GM21825 (cell line): ENCODE results near the gene UPB1.

Experiments used
- ATAC-seq: cut with Tn5 transposase; IDR thresholded peaks from one replicate; pipeline ENCODE4 v1.9.1; 2021; ENCODE audit warnings: mild to moderate bottlenecking, moderate library complexity; ENCODE audit not compliant: unreplicated experiment

The UPB1 gene

DNA sequence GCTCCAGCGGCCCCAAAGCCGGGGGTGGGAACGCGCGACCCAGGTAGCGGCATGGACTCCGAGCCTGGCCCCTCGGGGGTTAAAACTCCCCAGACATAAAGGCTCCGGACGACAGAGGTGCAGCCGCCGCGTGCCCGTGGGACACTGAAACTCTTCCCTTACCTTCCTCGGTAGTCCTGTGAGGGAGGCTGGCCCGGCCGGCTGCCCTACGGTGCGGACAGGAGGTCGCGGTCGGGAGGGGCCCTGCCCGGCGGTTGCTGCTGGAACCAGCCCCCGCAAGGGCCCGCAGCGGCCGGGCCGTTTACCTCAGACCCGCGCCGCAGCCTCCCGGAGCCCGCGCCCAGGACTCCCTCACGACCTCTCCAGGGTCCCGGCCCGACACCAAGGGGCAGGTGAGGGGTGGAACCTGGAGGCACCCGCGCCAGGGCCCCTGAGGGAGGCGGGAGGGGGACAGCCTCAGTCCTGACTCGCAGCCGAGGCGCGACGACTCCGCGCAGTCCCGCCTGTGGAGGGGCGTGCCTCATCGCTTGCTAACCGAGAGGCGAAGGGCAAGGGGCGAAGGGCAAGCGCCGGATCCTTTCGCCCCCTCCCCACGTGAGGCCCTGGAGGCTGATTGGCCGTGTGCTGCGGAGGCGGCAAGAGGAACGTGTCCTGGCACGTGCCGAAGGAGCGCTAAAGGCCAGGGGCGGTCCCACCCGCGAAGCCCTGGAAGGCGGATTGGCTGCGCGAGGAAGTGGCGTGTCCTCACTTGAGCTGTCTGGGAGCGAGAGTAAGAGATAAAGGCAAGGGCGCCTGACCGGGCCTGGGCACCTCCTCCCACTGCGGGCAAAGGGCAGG lies at the start of gene UPB1:
Gene UPB1 (plus strand): TSS at position 805 of the 837 bp plus-strand sequence. CDS start 72 bp downstream, outside the sequence.
- no peak for ATAC-seq

DNA sequence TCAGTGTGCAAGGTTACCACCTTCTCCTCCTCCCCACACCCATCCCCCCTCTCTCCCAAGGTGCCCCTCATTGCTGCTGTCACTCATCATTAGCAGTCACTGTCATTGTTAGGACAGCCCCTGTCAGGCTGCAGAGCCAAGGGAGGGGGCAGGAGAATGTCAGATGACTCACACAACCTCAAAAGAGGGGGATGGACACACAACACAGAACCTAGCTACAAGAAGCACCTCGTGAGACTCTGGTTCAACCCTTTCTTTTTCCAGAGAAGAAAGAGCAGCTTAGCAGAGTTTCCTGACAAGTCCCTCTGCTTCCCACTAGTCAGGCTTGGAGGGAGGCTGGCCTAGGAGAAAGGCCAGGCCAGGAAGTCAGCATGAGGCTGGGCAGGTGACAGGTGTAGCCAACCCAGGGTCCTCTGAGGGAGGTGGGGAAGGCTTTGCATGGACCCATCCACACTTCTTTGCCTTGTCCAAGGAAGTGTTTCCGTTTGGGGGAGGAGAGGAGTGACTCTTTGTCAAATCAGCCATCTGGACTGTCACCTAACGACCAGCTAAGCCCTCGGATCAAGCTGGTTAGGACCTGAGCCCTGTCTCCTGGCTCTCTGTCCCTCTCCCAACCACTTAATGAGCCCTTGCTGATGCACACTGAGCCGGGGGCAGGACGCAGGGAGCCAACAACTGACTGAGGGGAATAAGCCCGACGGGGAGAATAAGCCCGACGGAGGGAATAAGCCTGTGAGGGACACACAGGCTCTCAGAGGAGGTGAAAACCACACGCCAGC lies 49.5 kb upstream of the UPB1 start:
- no peak for ATAC-seq

DNA sequence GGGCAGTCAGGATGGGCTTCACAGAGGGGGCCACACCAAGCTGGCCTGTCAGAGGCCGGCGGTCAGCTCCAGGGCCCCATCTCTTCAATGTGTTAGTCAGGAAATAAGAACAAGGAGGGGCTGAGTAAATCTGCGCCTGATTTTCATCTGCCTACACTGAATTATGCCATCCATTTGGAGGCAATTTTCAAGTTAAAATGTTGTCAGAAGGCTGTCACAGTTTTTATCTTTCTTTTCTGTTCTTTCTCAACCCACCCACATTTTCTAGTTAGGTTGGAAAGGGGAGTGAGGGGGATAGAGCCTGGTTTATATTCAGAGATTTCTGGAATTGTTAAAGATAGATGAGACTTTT lies 48.9 kb upstream of the UPB1 start:
- ATAC-seq, result no peak

DNA sequence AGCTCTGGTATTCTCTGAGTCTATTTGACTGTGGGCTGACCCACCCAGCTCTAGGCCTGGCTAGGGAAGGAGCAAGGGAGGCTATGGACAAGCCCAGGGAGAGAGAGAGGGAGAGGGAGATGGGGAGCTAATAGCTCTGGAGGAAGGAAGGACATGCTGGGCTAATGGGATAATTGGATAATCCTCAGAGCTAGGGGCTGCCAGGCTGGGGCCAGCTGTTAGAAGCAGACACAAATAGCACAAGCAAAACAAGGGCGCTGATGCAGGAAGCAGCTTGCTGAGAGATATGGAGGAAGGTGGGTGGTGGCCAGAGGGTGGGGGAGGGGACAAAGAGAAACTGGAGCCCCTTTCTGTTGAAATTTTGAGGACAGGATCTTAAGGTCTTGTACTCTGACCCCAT lies 44.5 kb upstream of the UPB1 start:
- ATAC-seq, result no peak

DNA sequence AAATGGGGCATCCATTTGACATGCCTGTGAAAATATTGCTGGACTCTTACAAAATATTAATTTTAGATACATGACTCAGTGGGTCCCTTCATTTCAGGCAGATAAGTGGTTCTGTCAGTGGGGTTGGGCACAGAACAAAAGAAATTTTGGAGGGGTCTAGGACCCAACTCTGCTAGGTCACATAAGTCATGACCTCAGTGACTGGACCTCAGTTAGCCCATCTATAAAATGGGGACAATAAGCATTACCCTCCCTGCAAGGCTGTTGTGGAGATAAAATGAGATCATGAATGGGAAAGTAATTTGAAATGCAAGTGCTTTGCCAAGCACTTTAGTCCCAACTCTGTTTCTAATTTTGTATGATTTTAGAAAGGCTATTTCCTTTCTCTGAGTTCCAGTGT lies 44.0 kb upstream of the UPB1 start:
- ATAC-seq, result no peak

DNA sequence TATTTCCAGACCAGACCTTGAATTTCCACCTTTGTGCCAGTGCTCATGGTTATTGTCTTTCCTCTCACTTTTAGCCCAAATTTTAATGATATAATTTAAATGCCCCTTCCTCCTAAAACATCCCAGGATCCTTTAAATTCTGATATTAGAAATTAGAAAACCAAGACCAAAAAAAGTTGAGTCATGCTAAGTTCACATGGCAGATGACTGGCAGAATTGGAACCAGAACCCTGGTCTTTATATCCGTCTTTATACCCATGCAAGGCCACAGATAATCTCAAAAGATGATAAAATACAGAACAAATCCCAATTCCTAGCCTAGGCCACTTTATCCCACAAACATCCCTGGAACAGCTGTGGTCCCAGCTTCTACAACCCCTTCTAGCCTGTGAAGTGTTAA lies 41.3 kb upstream of the UPB1 start:
- ATAC-seq, result no peak

DNA sequence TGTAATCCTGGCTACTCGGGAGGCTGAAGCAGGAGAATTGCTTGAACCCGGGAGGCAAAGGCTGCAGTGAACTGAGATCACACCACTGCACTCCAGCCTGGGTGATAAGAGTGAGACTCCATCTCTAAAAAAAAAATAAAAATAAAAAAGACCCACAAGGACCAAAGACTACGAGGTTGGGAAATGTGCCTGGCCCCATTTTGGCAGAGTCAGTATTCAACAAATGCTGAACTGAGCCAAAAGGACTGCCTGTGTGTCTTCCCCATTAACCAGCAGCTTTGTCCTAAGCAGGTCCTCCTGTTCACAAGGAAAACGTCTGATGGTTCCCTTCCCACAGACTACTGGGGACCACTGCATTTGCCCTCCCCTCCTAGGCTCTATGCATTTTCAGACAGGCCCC lies 40.1 kb upstream of the UPB1 start:
- ATAC-seq, result no peak

DNA sequence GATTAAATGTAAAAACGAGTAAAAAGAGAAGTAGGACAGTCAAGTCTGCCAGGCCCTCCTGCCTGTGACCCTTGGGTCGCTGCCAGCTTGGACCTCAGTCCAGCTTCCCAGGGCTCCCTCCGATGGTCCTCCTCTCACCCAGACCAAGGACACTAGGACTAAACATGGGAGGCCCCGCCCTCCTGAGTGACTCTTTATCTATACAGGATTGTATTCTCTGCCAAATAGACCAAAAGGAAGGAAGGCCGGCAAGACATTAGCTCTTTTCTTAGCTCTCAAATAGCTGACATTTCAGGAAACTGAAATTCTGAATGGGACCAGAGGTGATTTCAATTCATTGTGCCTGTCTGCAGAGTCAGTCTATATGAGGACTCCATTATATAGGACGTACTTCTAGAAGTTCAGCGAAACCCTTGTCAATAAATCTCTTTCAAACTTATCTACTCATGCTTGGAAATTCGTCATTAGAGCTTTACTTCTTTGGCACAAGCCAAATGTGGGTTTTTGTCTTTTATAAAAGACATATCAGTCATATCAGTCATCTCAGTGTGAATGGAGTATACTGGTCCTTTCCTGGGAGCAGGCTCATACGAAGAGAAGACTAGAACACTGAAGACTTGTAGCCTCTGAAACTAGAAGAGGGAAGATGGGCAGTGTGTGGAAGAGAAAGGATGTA lies 39.2 kb upstream of the UPB1 start:
- no peak for ATAC-seq

DNA sequence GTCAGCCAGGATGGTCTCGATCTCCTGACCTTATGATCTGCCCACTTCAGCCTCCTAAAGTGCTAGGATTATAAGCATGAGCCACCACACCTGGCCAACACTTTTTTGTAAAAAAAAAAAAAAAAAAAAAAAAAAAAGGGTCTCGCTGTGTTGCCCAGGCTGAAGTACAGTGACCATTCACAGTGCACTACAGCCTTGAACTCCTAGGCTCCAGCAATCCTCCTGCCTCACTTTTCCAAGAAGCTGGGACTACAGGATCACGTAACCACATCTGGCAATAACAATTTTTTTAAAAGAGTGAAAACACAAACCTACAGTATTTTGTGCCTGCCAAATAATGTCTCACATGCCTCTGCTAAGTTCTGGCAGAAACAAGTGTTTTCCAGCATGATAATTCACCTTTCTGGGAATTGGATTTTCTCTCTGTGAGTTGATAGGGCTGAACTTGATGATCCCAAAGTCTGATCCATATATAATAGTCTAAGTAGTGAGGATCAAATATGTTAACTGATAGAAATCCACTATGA lies 37.2 kb upstream of the UPB1 start:
- no peak for ATAC-seq

DNA sequence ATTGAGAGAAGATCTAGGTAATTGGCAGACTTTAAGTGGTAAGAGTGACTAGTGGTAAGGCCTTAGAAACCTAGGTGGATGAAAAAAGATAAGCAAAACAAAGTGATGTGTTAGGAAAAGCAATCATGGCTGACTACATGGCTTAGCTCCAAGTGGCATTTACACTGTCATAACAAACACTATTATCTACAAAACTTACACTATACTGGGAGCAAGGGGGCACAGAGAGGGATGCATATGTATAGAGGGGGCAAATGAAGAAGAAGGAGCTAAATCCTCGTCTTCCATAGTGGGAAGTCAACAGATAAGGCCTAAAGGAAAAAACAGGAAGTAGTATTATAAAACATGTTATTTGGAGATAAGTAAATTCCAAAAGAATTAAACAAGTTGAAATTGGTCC lies 35.2 kb upstream of the UPB1 start:
- ATAC-seq, result no peak

DNA sequence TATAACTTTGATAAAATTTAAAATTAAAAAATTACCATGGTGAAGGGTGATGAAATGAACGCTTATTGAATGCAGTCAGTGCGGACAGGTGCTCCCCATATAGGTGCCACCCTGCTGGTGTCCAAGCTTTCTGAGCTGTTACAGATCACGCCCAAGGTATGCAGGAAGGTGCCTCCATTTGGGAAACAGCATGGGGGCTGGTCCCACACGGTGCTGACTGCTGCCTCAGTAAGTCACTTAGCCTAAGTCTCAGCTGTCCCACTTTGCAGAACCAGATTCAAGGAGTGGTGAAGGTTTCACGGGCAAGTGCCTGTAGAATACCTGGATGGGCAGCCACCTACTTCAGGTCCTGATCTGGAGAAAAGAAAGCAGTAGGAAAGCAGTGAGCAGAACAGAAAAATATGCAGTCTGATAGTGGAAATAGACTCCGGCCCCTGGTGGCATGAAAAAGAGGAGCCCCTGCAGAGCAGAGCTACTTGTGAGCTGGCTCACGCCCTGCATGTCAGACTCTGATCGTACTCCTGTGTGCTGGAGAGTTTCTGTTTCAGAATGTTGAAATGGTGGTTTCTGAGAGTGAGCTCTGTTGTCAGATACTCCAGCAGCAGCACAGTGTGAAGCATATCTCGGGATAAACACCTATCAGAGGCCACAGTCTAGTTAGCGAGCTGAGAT lies 34.6 kb upstream of the UPB1 start:
- ATAC-seq, result no peak

DNA sequence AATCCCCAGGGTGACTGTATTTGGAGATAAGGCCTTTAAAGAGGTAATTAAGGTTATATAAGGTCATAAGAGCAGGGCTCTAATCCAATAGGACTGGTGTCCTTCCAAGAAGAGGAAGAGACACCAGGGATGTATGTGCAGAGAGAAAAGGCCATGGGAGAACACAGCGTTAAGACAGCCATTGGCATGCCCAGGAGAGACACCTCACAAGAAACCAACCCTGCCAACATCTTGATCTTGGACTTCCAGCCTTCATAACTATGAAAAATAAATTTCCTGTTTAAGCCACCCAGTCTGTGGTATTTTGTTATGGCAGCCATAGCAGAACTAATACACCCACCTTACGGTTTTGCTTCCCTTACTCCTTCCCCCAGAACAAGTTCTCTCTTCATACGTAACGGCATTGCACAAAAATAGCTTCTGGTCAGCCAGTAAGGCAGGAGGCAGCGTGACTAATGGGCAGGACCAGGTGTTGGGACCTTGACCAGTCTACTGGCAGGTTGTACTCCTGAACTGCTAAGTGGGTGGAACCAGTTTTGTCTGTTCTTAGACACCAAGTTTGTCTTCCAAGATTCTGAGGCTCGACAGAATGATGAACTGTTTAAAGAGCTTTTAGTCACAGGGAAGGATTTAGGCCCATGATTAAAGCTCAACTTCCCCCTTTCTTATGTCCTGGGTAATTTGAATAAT lies 31.9 kb upstream of the UPB1 start:
- no peak for ATAC-seq

DNA sequence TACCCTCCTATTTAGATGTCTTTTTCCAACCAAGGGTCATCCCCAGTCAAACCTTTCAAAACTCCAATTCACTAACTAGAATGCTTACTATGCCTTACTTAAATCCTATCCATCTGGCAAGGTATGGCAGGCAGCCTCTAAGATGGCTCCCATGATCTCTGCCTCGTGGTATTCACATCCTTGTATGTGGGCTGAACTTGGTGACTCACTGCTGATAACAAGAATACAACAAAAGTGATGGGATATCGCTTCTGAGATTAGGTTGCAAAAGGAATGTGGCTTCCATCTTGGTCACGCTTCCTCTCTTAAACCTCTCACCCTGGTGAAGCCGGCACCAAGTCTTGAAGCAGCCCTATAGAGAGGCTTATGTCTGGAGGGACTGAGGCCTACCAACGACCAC lies 29.6 kb upstream of the UPB1 start:
- ATAC-seq, result no peak

DNA sequence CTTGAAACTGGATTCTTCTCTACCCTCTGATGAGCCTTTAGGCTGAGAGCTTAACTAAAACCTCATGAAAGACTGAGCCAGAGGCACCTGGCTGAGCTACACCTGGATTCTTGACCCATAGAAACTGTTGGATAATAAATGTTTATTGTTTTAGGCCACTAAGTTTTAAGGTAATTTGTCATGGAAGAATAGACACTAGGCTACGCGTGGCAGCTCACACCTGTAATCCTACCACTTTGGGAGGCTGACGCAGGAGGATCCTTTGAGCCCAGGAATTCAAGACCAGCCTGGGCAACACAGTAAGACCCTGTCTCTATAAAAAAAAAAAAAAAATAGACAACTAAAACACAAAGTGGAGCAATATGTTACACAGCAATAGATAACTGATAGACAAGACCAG lies 29.2 kb upstream of the UPB1 start:
- no peak for ATAC-seq

DNA sequence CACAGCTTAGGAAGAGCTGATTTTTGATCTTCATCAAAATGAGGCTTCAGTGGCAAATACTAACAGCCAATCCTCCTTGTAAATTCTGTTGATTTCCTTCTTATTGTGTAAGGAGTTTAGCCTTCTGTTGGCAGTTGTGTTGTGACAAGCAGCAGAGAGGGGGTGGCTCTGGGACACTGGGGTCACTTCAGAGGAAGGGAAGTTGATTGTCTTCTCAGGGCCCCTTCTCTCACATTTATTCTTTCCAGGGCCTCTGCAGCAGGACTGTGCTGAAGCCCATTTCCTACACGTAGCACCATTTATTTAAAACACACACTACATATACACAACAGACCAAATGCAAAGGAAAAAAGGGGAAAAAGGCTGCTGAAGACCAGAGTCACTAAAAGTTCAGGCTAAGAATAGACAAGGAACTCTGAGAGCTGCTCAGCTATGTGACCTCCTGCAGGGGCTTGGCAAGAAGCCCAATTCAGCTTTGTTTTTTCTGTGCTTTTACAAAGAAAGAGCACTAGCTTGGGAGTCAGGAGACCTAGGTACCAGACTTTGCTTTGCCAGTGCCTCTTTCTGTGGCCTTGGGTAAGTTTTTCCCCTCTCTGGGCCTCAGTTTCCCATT lies 28.3 kb upstream of the UPB1 start:
- no peak for ATAC-seq

DNA sequence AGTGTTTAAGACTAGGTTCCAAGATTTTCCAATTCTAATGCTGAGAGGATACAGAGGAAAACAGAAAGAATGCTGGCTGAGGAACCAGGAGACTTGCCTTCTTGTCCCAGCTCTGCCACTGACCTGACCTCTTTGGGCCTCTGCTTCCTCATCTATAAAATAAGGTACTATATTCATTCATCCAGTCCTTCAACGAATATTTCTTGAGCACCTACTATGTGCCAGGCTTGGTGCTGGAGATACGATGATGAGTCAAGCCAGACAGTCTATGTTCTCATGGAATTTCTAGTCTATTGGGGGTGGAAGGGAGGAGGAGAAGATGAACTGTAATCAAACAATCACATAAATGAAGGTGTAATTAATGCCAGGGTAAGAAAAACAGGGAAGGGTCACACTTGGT lies 27.8 kb upstream of the UPB1 start:
- ATAC-seq, result no peak

DNA sequence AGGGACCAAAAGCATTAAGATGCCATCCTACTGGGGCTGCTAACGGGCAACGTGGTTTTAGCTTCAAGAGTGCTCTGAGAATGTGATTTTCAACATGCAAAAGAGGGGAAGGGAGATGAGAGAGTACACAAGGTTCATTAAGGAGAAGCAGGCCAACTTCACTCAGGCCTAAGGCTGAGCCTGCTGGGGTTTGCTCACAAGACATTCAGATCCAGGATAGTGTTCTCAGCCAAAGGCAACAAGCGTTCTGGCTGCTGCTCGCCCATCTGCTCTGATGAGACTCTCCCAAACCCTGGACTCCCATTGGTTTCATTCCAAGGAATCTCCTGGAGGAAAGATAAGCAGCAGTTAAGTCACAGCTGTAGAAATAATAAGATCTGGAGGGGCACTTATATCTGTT lies 23.6 kb upstream of the UPB1 start:
- ATAC-seq, result no peak

DNA sequence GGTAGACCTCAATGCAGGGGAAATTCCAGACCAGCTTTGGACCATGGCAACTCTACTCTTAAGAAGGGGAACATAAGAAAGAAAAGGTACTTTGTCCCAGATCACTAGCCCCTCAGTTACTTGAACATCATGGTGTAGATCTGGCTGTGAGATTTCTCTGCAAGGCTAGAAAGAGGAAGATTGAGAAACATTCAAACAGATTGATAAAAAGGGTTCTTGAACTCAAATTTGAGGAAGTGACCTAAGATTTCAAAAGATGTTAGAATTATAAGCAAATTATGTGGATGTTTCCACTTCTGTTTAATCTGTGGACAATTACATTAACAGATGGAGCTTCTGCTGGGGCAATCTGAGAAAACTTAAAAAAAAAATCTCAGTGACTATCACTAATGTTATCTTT lies 21.8 kb upstream of the UPB1 start:
- no peak for ATAC-seq

DNA sequence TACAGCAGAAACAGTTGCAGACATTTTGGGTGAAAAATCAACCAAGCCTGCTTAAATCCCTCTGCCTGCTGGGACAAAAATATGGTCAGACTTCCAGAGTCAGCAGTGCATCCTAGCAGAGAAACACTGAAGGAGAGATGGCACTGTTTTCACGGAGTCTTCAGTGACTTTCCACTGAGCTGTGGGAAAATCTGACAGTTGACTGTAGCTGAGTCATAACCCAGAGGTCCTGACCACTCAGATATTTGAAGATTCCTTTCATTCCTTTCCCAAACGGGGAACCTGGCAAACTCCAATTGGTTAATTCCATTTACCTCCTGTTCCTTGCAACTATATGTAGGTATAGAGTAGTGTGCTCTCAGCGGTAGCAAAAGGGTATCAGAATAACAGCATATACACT lies 20.9 kb upstream of the UPB1 start:
- ATAC-seq, result no peak

DNA sequence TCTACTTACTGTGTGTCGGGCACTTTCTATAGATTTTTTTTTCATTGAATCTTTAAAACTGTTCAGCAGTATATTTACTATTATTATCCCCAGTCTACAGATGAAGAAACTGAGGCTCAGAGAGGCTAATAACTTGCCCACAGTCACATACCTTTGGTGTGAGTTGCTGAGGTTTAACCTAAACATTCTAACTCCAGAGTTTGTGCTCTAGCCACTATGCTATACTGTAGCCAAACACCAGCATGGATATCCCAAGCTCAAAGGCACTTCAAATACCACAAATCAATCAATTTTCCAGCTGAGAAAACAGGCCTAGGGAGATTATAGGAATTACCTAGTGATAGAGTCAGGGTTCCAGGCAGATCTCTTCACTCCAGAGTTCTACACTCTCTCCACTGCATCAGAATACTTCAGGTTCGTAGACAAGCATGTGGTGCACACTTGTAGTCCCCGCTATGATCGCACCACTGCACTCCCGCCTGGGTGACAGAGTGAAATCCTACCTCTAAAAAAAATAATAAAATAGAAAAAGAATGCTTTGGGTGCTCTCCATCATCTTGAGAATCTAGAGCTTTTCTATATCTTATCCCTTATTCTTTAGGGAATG lies 20.4 kb upstream of the UPB1 start:
- no peak for ATAC-seq
